ENCODE results near the gene EMC6. TPM values are rescaled to one million over a fixed set of nuclear protein-coding genes. Genes with fewer than 3 reads are reported as not detected.
A peak's percentile ranks its signal among the peaks of the same experiment; 100 is the strongest.

The EMC6 gene
- total RNA-seq (7.8 TPM), polyA plus RNA-seq (77.1 TPM)

- no peaks in the 10 kb centered on the region for H3K36me3 ChIP-seq (ENCODE audit: insufficient read depth)
- peak within 1 kb of the TSS; percentile 81 for H3K4me3 ChIP-seq (ENCODE audit: low read depth, low read length)
- peak; percentile 96 for DNase-seq (ENCODE audit: extremely low spot score)
- no peaks in the 10 kb centered on the region for H3K4me1 ChIP-seq (ENCODE audit: insufficient read depth)
- WGBS: under 1% methylated on average over 89 of the region's 89 CpGs
- H3K27ac ChIP-seq (ENCODE audit: low read depth): peak within 1 kb of the TSS; percentile 96
These were observed at the start of gene EMC6, which contains the start of gene TAX1BP3 for GRCh38 chr17:3668279-3669084. EMC6 (plus strand) TSS chr17:3668812; CDS start chr17:3669147, 335 bp downstream. TAX1BP3 (minus strand) TSS chr17:3668578; CDS start chr17:3668526, 52 bp downstream.

GRCh38 chr17:3621146-3621720 lies 47.4 kb upstream of the EMC6 start:
- no peaks in the 10 kb centered on the region for H3K4me1 ChIP-seq (ENCODE audit: insufficient read depth)
- no peak overlapping the region for H3K27ac ChIP-seq (ENCODE audit: low read depth)
- H3K4me3 ChIP-seq (ENCODE audit: low read depth, low read length): no peak overlapping the region
- peaks cover 6% of the 10 kb centered on the region for H3K36me3 ChIP-seq (ENCODE audit: insufficient read depth)
- WGBS: 96% methylated on average over 8 of the region's 8 CpGs
- DNase-seq (ENCODE audit: extremely low spot score): no peak

- WGBS: 96% methylated on average over 16 of the region's 16 CpGs
- Histone ChIP-seq H3K36me3 (ENCODE audit: insufficient read depth) (peaks cover 8% of the 10 kb centered on the region), H3K4me3 (ENCODE audit: low read depth, low read length) (no peak overlapping the region), H3K4me1 (ENCODE audit: insufficient read depth) (no peaks in the 10 kb centered on the region), H3K27ac (ENCODE audit: low read depth) (no peak overlapping the region)
- DNase-seq (ENCODE audit: extremely low spot score): no peak
These were observed 45.5 kb upstream of the EMC6 start for GRCh38 chr17:3622977-3623594.

GRCh38 chr17:3626831-3627768 lies 41.5 kb upstream of the EMC6 start:
- Histone ChIP-seq H3K27ac (ENCODE audit: low read depth) (no peak overlapping the region), H3K4me1 (ENCODE audit: insufficient read depth) (no peaks in the 10 kb centered on the region), H3K36me3 (ENCODE audit: insufficient read depth) (peaks cover 6% of the 10 kb centered on the region), H3K4me3 (ENCODE audit: low read depth, low read length) (no peak overlapping the region)
- WGBS: 82% methylated on average over 16 of the region's 16 CpGs
- DNase-seq (ENCODE audit: extremely low spot score): no peak

GRCh38 chr17:3627769-3628167 lies 40.8 kb upstream of the EMC6 start:
- WGBS: 83% methylated on average over 11 of the region's 11 CpGs
- H3K27ac ChIP-seq (ENCODE audit: low read depth): no peak overlapping the region
- H3K4me1 ChIP-seq (ENCODE audit: insufficient read depth): no peaks in the 10 kb centered on the region
- peaks cover 6% of the 10 kb centered on the region for H3K36me3 ChIP-seq (ENCODE audit: insufficient read depth)
- DNase-seq (ENCODE audit: extremely low spot score): no peak
- H3K4me3 ChIP-seq (ENCODE audit: low read depth, low read length): no peak overlapping the region

- WGBS: 90% methylated on average over 10 of the region's 10 CpGs
- no peak overlapping the region for H3K27ac ChIP-seq (ENCODE audit: low read depth)
- no peak overlapping the region for H3K4me3 ChIP-seq (ENCODE audit: low read depth, low read length)
- DNase-seq (ENCODE audit: extremely low spot score): no peak
- H3K36me3 ChIP-seq (ENCODE audit: insufficient read depth): peaks cover 4% of the 10 kb centered on the region
- H3K4me1 ChIP-seq (ENCODE audit: insufficient read depth): no peaks in the 10 kb centered on the region
These were observed 37.8 kb upstream of the EMC6 start for GRCh38 chr17:3630781-3631180.

GRCh38 chr17:3632287-3632686 lies 36.3 kb upstream of the EMC6 start:
- 97% methylated on average over 7 of the region's 7 CpGs for WGBS
- no peak overlapping the region for H3K27ac ChIP-seq (ENCODE audit: low read depth)
- no peak overlapping the region for H3K4me3 ChIP-seq (ENCODE audit: low read depth, low read length)
- no peak for DNase-seq (ENCODE audit: extremely low spot score)
- no peaks in the 10 kb centered on the region for H3K4me1 ChIP-seq (ENCODE audit: insufficient read depth)
- H3K36me3 ChIP-seq (ENCODE audit: insufficient read depth): peaks cover 4% of the 10 kb centered on the region

- Histone ChIP-seq H3K27ac (ENCODE audit: low read depth) (peak overlapping the region; percentile 49), H3K36me3 (ENCODE audit: insufficient read depth) (no peaks in the 10 kb centered on the region), H3K4me3 (ENCODE audit: low read depth, low read length) (peak overlapping the region; percentile 71), H3K4me1 (ENCODE audit: insufficient read depth) (no peaks in the 10 kb centered on the region)
- no peak for DNase-seq (ENCODE audit: extremely low spot score)
- 18% methylated on average over 37 of the region's 38 CpGs for WGBS
These were observed 33.0 kb upstream of the EMC6 start for GRCh38 chr17:3635474-3636153.

- WGBS: under 1% methylated on average over 68 of the region's 68 CpGs
- H3K4me3 ChIP-seq (ENCODE audit: low read depth, low read length): peak within 1 kb of the TSS; percentile 71
- H3K27ac ChIP-seq (ENCODE audit: low read depth): peak within 1 kb of the TSS; percentile 99
- peak; percentile 90 for DNase-seq (ENCODE audit: extremely low spot score)
- H3K4me1 ChIP-seq (ENCODE audit: insufficient read depth): no peaks in the 10 kb centered on the region
- no peaks in the 10 kb centered on the region for H3K36me3 ChIP-seq (ENCODE audit: insufficient read depth)
These were observed 32.3 kb upstream of the EMC6 start, which contains the start of the genes CTNS and SHPK for GRCh38 chr17:3636154-3636907. CTNS (plus strand) TSS chr17:3636760; CDS start chr17:3640207, 3,447 bp downstream. SHPK (minus strand) TSS chr17:3636250; CDS start chr17:3636219, 31 bp downstream.

GRCh38 chr17:3636908-3637373 lies 31.7 kb upstream of the EMC6 start:
- no peaks in the 10 kb centered on the region for H3K36me3 ChIP-seq (ENCODE audit: insufficient read depth)
- peak overlapping the region; percentile 71 for H3K4me3 ChIP-seq (ENCODE audit: low read depth, low read length)
- 1% methylated on average over 31 of the region's 31 CpGs for WGBS

GRCh38 chr17:3639981-3640596 lies 28.5 kb upstream of the EMC6 start:
- H3K4me1 ChIP-seq (ENCODE audit: insufficient read depth): no peaks in the 10 kb centered on the region
- H3K4me3 ChIP-seq (ENCODE audit: low read depth, low read length): no peak overlapping the region
- no peak overlapping the region for H3K27ac ChIP-seq (ENCODE audit: low read depth)
- DNase-seq (ENCODE audit: extremely low spot score): no peak
- H3K36me3 ChIP-seq (ENCODE audit: insufficient read depth): no peaks in the 10 kb centered on the region
- 53% methylated on average over 7 of the region's 7 CpGs for WGBS

More at GRCh38 chr17:3636908-3637373, 31.7 kb upstream of the EMC6 start:
- DNase-seq (ENCODE audit: extremely low spot score): no peak
- H3K4me1 ChIP-seq (ENCODE audit: insufficient read depth): no peaks in the 10 kb centered on the region
- H3K27ac ChIP-seq (ENCODE audit: low read depth): peak overlapping the region; percentile 99

All from urinary bladder (tissue), 4 donors.